CD4-positive, alpha-beta T cell (primary cell): ENCODE measurements around the gene SORBS1. TPM values are rescaled to one million over a fixed set of nuclear protein-coding genes. Genes with fewer than 3 reads are reported as not detected.

ENCODE experiments used
- ATAC-seq: fragments of 200-7000 bp; cut with Tn5 transposase; one replicate; pipeline ENCODE4 v1.10.0; 2022; ENCODE audit warnings: mild to moderate bottlenecking; ENCODE audit not compliant: poor library complexity
- CTCF ChIA-PET: fragments of 350-600 bp; sonication (Branson Sonifier 250); formaldehyde crosslinking; loops from one replicate; lab custom pipeline; 2021; ENCODE audit warnings: antibody characterized with exemption, inconsistent platforms; lab: Charles Lee
- POLR2A ChIA-PET: fragments of 350-600 bp; sonication (Branson Sonifier 250); formaldehyde crosslinking; loops from one replicate; lab custom pipeline; 2021; ENCODE audit warnings: antibody characterized with exemption, inconsistent platforms; lab: Charles Lee
- DNase-seq, 14 experiments: peaks; one replicate each; pipeline ENCODE4 v3.0.0-alpha.2; 2013 to 2020; ENCODE audit warnings: mixed read lengths in 2 of 14
- H3K27ac ChIP-seq, 2 donors: one replicate each; pipeline versions ENCODE4 v1.5.1 to v1.7.0; 2013; ENCODE audit warnings: low read length in 2 of 2, low read depth in 1 of 2, mild to moderate bottlenecking in 1 of 2
- H3K27me3 ChIP-seq, 2 experiments: 1 replicate in 1 of 2; 2 replicates in 1 of 2; pipeline versions ENCODE4 v1.6.1 to v1.7.0; 2013; ENCODE audit warnings: low read length in 2 of 2, control low read depth in 1 of 2, mild to moderate bottlenecking in 1 of 2, moderate library complexity in 1 of 2; ENCODE audit not compliant: insufficient read depth in 2 of 2, control insufficient read depth in 1 of 2
- H3K36me3 ChIP-seq: one replicate; pipeline ENCODE4 v1.6.1; 2013; ENCODE audit warnings: low read length, control low read depth; ENCODE audit not compliant: insufficient read depth
- H3K4me1 ChIP-seq: one replicate; pipeline ENCODE4 v1.6.1; 2013; ENCODE audit warnings: low read length, control low read depth; ENCODE audit not compliant: insufficient read depth
- H3K4me3 ChIP-seq: one replicate; pipeline ENCODE4 v1.5.1; 2013; ENCODE audit warnings: mild to moderate bottlenecking, low read length, moderate library complexity
- H3K9me3 ChIP-seq, 2 experiments: 1 replicate in 1 of 2; 2 replicates in 1 of 2; pipeline versions ENCODE4 v1.6.1 to v1.7.0; 2013; ENCODE audit warnings: low read length in 2 of 2, mild to moderate bottlenecking in 2 of 2, control low read depth in 1 of 2, moderate library complexity in 1 of 2; ENCODE audit not compliant: control insufficient read depth in 1 of 2, insufficient read depth in 1 of 2
- H3K27ac Mint-ChIP-seq: one replicate; pipeline ENCODE4 v1.8.0; 2020; ENCODE audit warnings: mixed read lengths
- H3K27me3 Mint-ChIP-seq: one replicate; pipeline ENCODE4 v1.8.0; 2021; ENCODE audit warnings: mixed read lengths
- H3K36me3 Mint-ChIP-seq: one replicate; pipeline ENCODE4 v1.8.0; 2021; ENCODE audit warnings: low read depth, mixed read lengths
- H3K4me1 Mint-ChIP-seq: one replicate; pipeline ENCODE4 v1.8.0; 2021; ENCODE audit warnings: low read depth, mixed read lengths
- H3K4me3 Mint-ChIP-seq: one replicate; pipeline ENCODE4 v1.8.0; 2020; ENCODE audit warnings: mild to moderate bottlenecking, mixed read lengths
- H3K9me3 Mint-ChIP-seq: one replicate; pipeline ENCODE4 v1.8.0; 2020; ENCODE audit warnings: mixed read lengths
- CTCF ChIP-seq: fragments of 200-600 bp; IDR thresholded peaks from one replicate; pipeline ENCODE4 v1.8.0; 2022; ENCODE audit warnings: antibody characterized with exemption, mild to moderate bottlenecking
- intact Hi-C, 2 experiments: fragments of 100-400 bp; cut with DNase I in 1 of 2; cut with micrococcal nuclease in 1 of 2; formaldehyde crosslinking; loops; one replicate each; pipeline versions ENCODE4 v1.15.1 to v1.9.0; 2023 to 2025; cut with DNase I, micrococcal nuclease
- polyA plus RNA-seq, 2 donors: library from polyadenylated mRNA; unstranded; fragments of 120-200 nt; gene quantifications; one replicate each; pipeline ENCODE4 v1.2.1, GENCODE V29; 2013
- total RNA-seq, 174 experiments: library from RNA in 2 of 174; stranded (reverse) in 2 of 174; gene quantifications; one replicate each; pipeline ENCODE4 v1.2.3 and lab custom pipeline; 2021 to 2026

Gene SORBS1
- 1 to 10 TPM; 1.4 to 1.8 TPM for total RNA-seq
- polyA plus RNA-seq (2013, experiment 1 of 2), result 0.48 TPM
- polyA plus RNA-seq (2013, experiment 2 of 2), result 1.8 TPM
- total RNA-seq (lab: John Stamatoyannopoulos, UW), result 0.12 to 10.1 (median 2.0) reads per million in 172 experiments

- ATAC-seq (peak; percentile 98), DNase-seq (peak; percentile 64 to 95 (median 80))
- H3K27me3 ChIP-seq, result peaks cover 0 to 3% of the 10 kb centered on the region in 2 experiments
- Mint-ChIP-seq H3K9me3 (no peaks in the 10 kb centered on the region), H3K27ac (peak within 1 kb of the TSS; percentile 72), H3K4me1 (peaks cover 16% of the 10 kb centered on the region), H3K36me3 (peaks cover 4% of the 10 kb centered on the region), H3K27me3 (no peaks in the 10 kb centered on the region), H3K4me3 (peak within 1 kb of the TSS; percentile 100)
- H3K9me3 ChIP-seq, result no peaks in the 10 kb centered on the region
- TF ChIP-seq CTCF, result no peak
- H3K36me3 ChIP-seq, result no peaks in the 10 kb centered on the region
- POLR2A ChIA-PET, result interaction anchor here (0.7 kb wide), 1 partner anchor 132 kb away, joined by 4 read pairs; the partner anchor contains the start of gene TCTN3
- intact Hi-C loops, result loop anchor here in 1 of 2 experiments (5.0 kb wide), 2 partner anchors 96 to 571 kb away; partner anchors contain the start of genes ALDH18A1 and ZNF518A
- H3K4me3 ChIP-seq, result peak within 1 kb of the TSS; percentile 96
- no peak within 1 kb of the TSS for H3K27ac ChIP-seq
- CTCF ChIA-PET, result no interaction called here
- H3K4me1 ChIP-seq, result peaks cover 14% of the 10 kb centered on the region
These were observed at the start of gene SORBS1 for GRCh38 chr10:95561177-95561863. Gene SORBS1, minus strand, starts transcription at chr10:95561371. Its CDS starts 120,236 bp downstream, at chr10:95441135.

GRCh38 chr10:95610727-95611126, 49.6 kb upstream of the SORBS1 start:
- H3K36me3 Mint-ChIP-seq, result peaks cover 97% of the 10 kb centered on the region

GRCh38 chr10:95606922-95607321, 45.8 kb upstream of the SORBS1 start:
- Histone ChIP-seq H3K27ac (no peak overlapping the region), H3K36me3 (peaks cover 53% of the 10 kb centered on the region), H3K9me3 (no peaks in the 10 kb centered on the region), H3K4me3 (no peak overlapping the region), H3K4me1 (no peaks in the 10 kb centered on the region), H3K27me3 (no peaks in the 10 kb centered on the region)
- no peak for TF ChIP-seq CTCF
- DNase-seq (no peak), ATAC-seq (no peak)
- ChIA-PET POLR2A (no interaction called here), CTCF (no interaction called here)
- H3K36me3 Mint-ChIP-seq, result peaks cover 68% of the 10 kb centered on the region
- H3K27me3 Mint-ChIP-seq, result no peaks in the 10 kb centered on the region
- no peak overlapping the region for H3K4me3 Mint-ChIP-seq
- no peak overlapping the region for H3K27ac Mint-ChIP-seq
- H3K4me1 Mint-ChIP-seq, result no peaks in the 10 kb centered on the region
- no peaks in the 10 kb centered on the region for H3K9me3 Mint-ChIP-seq
- intact Hi-C loops, result loop anchor here in 1 of 2 experiments (10.0 kb wide), 1 partner anchor 362 kb away; no protein-coding TSS in a partner anchor

More at GRCh38 chr10:95610727-95611126, 49.6 kb upstream of the SORBS1 start:
- CTCF ChIA-PET, result no interaction called here
- H3K27me3 ChIP-seq, result no peaks in the 10 kb centered on the region
- H3K9me3 ChIP-seq, result no peaks in the 10 kb centered on the region
- TF ChIP-seq CTCF, result no peak
- peaks cover 86% of the 10 kb centered on the region for H3K36me3 ChIP-seq
- no peak for DNase-seq
- Mint-ChIP-seq H3K9me3 (no peaks in the 10 kb centered on the region), H3K27me3 (no peaks in the 10 kb centered on the region), H3K4me1 (no peaks in the 10 kb centered on the region), H3K27ac (no peak overlapping the region), H3K4me3 (no peak overlapping the region)
- no peak overlapping the region for H3K27ac ChIP-seq
- POLR2A ChIA-PET, result no interaction called here
- no peak for ATAC-seq
- no peak overlapping the region for H3K4me3 ChIP-seq
- H3K4me1 ChIP-seq, result no peaks in the 10 kb centered on the region
- intact Hi-C loops, result no loop called here
